CD14-positive monocyte (primary cell): ENCODE data around the gene EHD3. TPM values are rescaled to one million over a fixed set of nuclear protein-coding genes. Genes with fewer than 3 reads are reported as not detected.

Experiments used
- DNase-seq, 3 donors: peaks; one replicate each; pipeline ENCODE4 v3.0.0-alpha.2; 2011 to 2022
- H2AFZ ChIP-seq: 2 replicates; pipeline ENCODE4 v1.6.0; 2012; ENCODE audit warnings: mild to moderate bottlenecking, low read depth, low read length, inconsistent platforms; ENCODE audit not compliant: insufficient read depth, poor library complexity, severe bottlenecking
- H3K27ac ChIP-seq, 2 donors: 1 replicate in 1 of 2; 2 replicates in 1 of 2; pipeline ENCODE4 v1.5.1; 2012 to 2013; ENCODE audit warnings: low read length in 2 of 2, control low read depth in 1 of 2, inconsistent platforms in 1 of 2, low read depth in 1 of 2, mild to moderate bottlenecking in 1 of 2
- H3K27me3 ChIP-seq, 2 donors: one replicate each; pipeline versions ENCODE4 v1.6.0 to v1.6.1; 2011 to 2013; ENCODE audit warnings: low read length in 2 of 2; ENCODE audit not compliant: control insufficient read depth in 2 of 2, insufficient read depth in 2 of 2
- H3K36me3 ChIP-seq, 2 donors: replicated peaks in 1 of 2; 1 replicate in 1 of 2; 2 replicates in 1 of 2; pipeline versions ENCODE4 v1.5.1 to v1.6.1; 2012 to 2013; ENCODE audit warnings: low read length in 2 of 2, control low read depth in 1 of 2, inconsistent platforms in 1 of 2, mild to moderate bottlenecking in 1 of 2; ENCODE audit not compliant: insufficient read depth in 2 of 2, control insufficient read depth in 1 of 2
- H3K4me1 ChIP-seq, 2 donors: 1 replicate in 1 of 2; 2 replicates in 1 of 2; pipeline versions ENCODE4 v1.5.1 to v1.6.1; 2012 to 2013; ENCODE audit warnings: low read length in 2 of 2, control low read depth in 1 of 2, inconsistent platforms in 1 of 2, mild to moderate bottlenecking in 1 of 2, moderate library complexity in 1 of 2; ENCODE audit not compliant: insufficient read depth in 2 of 2, control insufficient read depth in 1 of 2
- H3K4me2 ChIP-seq: replicated peaks from 2 replicates; pipeline ENCODE3; 2012; ENCODE audit warnings: low read length, moderate library complexity, mild to moderate bottlenecking; ENCODE audit not compliant: poor library complexity, severe bottlenecking; ENCODE audit errors: extremely low read depth
- H3K4me3 ChIP-seq, 3 experiments: fragments of 200-600 bp in 1 of 3; sonication (generic) in 1 of 3; replicated peaks in 1 of 3; 1 replicate in 2 of 3; 2 replicates in 1 of 3; pipeline ENCODE4 v1.5.1; 2011 to 2013; ENCODE audit warnings: low read length in 3 of 3, mild to moderate bottlenecking in 3 of 3, control low read depth in 2 of 3, low read depth in 2 of 3, inconsistent platforms in 1 of 3, moderate library complexity in 1 of 3
- H3K79me2 ChIP-seq: 2 replicates; pipeline ENCODE4 v1.6.0; 2012; ENCODE audit warnings: mild to moderate bottlenecking, control low read depth, inconsistent platforms, low read length, moderate library complexity; ENCODE audit not compliant: insufficient read depth
- H3K9ac ChIP-seq: 2 replicates; pipeline ENCODE4 v1.6.0; 2017; ENCODE audit warnings: low read length, mild to moderate bottlenecking; ENCODE audit not compliant: insufficient read depth, poor library complexity, severe bottlenecking
- H3K9me3 ChIP-seq, 2 donors: replicated peaks in 1 of 2; 1 replicate in 1 of 2; 2 replicates in 1 of 2; pipeline versions ENCODE4 v1.5.1 to v1.6.1; 2012 to 2013; ENCODE audit warnings: low read length in 2 of 2, control low read depth in 1 of 2; ENCODE audit not compliant: control insufficient read depth in 1 of 2, insufficient read depth in 1 of 2
- H4K20me1 ChIP-seq: 2 replicates; pipeline ENCODE4 v1.6.0; 2012; ENCODE audit warnings: mild to moderate bottlenecking, low read length, control low read depth, moderate library complexity; ENCODE audit not compliant: insufficient read depth
- H3K27ac Mint-ChIP-seq, 7 donors: one replicate each; pipeline ENCODE4 v1.8.0; 2020; ENCODE audit warnings: mild to moderate bottlenecking in 7 of 7, mixed read lengths in 7 of 7, moderate library complexity in 6 of 7, inconsistent platforms in 2 of 7
- H3K27me3 Mint-ChIP-seq, 3 donors: one replicate each; pipeline ENCODE4 v1.8.0; 2021 to 2022; ENCODE audit warnings: low read depth in 3 of 3, mild to moderate bottlenecking in 3 of 3, mixed read lengths in 3 of 3, moderate library complexity in 3 of 3, inconsistent platforms in 1 of 3
- H3K36me3 Mint-ChIP-seq, 2 donors: one replicate each; pipeline ENCODE4 v1.8.0; 2020; ENCODE audit warnings: mixed read lengths in 2 of 2, inconsistent platforms in 1 of 2, mild to moderate bottlenecking in 1 of 2
- H3K4me1 Mint-ChIP-seq: one replicate; pipeline ENCODE4 v1.8.0; 2020; ENCODE audit warnings: mild to moderate bottlenecking, mixed read lengths
- H3K4me3 Mint-ChIP-seq, 2 donors: one replicate each; pipeline ENCODE4 v1.8.0; 2020; ENCODE audit warnings: mild to moderate bottlenecking in 2 of 2, mixed read lengths in 2 of 2, moderate library complexity in 1 of 2
- H3K9me3 Mint-ChIP-seq, 7 donors: one replicate each; pipeline ENCODE4 v1.8.0; 2020 to 2022; ENCODE audit warnings: mixed read lengths in 7 of 7, mild to moderate bottlenecking in 6 of 7, moderate library complexity in 6 of 7, inconsistent platforms in 2 of 7
- WGBS: methylation state at CpG from one replicate; pipeline ENCODE4 v1.1.5; 2013; ENCODE audit warnings: missing lambda C conversion rate; ENCODE audit not compliant: insufficient coverage; 5-methylcytosine and 5-hydroxymethylcytosine counted together
- intact Hi-C, 2 donors: fragments of 100-400 bp; cut with micrococcal nuclease; formaldehyde crosslinking; loops; one replicate each; pipeline versions ENCODE4 v1.15.0 to v1.15.1; 2023
- polyA plus RNA-seq, 3 donors: library from polyadenylated mRNA; depleted of rRNA in 1 of 3; unstranded in 2 of 3; stranded (reverse) in 1 of 3; fragments of 300-500 nt in 2 of 3; fragments of >200 nt in 1 of 3; fragmentation: Illumina TruSeq in 2 of 3; gene quantifications; 1 replicate in 2 of 3; 2 replicates in 1 of 3; pipeline ENCODE4 v1.2.3, GENCODE V29; 2012 to 2021
- TF ChIP-seq, protein P1 (sequence below): fragments of 200-600 bp; IDR thresholded peaks from one replicate; pipeline ENCODE4 v1.8.0; 2022; ENCODE audit warnings: antibody characterized with exemption, mild to moderate bottlenecking

The EHD3 gene
- polyA plus RNA-seq, 3 donors, result 1.1 to 1.5 (median 1.4) TPM

DNA sequence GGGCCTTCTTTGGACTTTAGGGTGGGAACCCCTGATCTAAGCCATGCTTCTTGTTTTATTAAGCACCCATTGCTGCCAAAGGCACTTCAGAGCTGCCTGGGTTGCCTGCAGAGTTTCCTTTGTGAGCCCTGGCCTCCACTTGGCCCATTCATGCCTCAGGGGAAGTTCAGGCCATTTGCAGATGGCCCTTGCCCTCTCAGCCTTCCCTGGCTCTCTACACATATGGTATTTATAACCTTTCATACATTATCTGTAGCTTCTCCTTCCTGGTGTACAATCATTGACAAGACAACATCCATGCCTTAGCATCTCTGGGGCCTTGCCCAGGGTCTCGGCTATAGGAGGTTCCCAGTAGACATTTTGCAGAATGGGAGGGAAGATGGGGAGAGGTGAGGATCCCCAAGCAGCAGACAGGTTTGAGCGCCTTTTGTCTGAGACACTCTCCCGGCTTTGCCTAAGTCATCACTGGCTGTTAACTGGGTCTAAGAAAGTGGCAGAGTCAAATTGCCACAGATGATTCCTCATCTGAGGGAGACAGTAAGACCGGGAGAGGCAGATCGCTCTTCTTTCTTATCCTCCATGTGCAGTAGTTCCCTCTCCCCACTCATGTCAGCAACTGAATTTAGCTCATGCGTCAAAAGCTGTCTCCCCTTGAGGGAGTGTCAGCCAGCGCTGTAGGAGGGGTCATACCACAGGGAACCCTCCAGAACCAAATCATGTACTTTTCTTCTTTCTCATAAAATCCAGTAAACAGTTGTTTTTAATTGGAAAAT is 2.7 kb downstream of the EHD3 start:
- Histone ChIP-seq H3K9ac (no peak overlapping the region), H3K36me3 (no peaks in the 10 kb centered on the region), H3K4me1 (peaks cover 15 to 17% of the 10 kb centered on the region in 2 donors), H3K4me3 (no peak overlapping the region), H2AFZ (no peak overlapping the region), H3K27ac (no peak overlapping the region), H4K20me1 (no peaks in the 10 kb centered on the region), H3K4me2 (no peak overlapping the region), H3K79me2 (no peaks in the 10 kb centered on the region), H3K27me3 (peaks cover 0 to 5% of the 10 kb centered on the region in 2 donors), H3K9me3 (no peaks in the 10 kb centered on the region)
- intact Hi-C loops, result no loop called here
- Mint-ChIP-seq H3K4me3 (no peak overlapping the region), H3K27ac (peak overlapping the region in 1 of 7 donors; percentile 8), H3K4me1 (peaks cover 22% of the 10 kb centered on the region), H3K9me3 (peaks cover 0 to 6% (median 0%) of the 10 kb centered on the region in 7 donors), H3K27me3 (peaks cover 9 to 18% (median 13%) of the 10 kb centered on the region in 3 donors), H3K36me3 (no peaks in the 10 kb centered on the region)
- WGBS, result 93% methylated on average over 2 of the region's 7 CpGs
- no peak for DNase-seq
- TF ChIP-seq, protein P1, sequence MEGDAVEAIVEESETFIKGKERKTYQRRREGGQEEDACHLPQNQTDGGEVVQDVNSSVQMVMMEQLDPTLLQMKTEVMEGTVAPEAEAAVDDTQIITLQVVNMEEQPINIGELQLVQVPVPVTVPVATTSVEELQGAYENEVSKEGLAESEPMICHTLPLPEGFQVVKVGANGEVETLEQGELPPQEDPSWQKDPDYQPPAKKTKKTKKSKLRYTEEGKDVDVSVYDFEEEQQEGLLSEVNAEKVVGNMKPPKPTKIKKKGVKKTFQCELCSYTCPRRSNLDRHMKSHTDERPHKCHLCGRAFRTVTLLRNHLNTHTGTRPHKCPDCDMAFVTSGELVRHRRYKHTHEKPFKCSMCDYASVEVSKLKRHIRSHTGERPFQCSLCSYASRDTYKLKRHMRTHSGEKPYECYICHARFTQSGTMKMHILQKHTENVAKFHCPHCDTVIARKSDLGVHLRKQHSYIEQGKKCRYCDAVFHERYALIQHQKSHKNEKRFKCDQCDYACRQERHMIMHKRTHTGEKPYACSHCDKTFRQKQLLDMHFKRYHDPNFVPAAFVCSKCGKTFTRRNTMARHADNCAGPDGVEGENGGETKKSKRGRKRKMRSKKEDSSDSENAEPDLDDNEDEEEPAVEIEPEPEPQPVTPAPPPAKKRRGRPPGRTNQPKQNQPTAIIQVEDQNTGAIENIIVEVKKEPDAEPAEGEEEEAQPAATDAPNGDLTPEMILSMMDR, result no peak

DNA sequence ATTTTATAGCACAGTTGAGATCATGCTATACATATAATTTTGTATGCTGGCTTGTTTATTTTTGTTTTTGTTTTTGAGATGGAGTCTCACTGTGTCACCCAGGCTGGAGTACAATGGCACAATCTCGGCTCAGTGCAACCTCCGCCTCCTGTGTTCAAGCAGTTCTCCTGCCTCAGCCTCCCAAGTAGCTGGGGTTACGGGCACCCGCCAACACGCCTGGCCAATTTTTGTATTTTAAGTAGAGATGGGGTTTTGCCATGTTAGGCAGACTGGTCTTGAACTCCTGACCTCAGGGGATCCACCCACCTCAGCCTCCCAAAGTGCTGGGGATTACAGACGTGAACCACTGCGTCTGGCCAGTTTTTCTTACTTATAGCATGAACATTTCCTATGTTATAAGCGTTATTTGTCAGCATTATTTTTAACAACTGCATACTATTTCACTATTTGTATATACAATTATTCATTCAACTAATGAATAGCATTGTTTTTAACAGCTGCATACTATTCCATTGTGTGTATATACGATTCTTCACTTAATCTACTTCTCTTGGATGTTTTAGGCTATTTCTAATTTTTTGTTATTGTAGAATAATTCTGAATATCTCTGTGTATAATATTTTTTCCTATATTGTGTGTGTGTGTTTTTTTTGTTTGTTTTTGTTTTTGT is 3.5 kb downstream of the EHD3 start:
- Mint-ChIP-seq H3K27me3 (peaks cover 9 to 18% (median 10%) of the 10 kb centered on the region in 3 donors), H3K4me3 (no peak overlapping the region), H3K36me3 (no peaks in the 10 kb centered on the region), H3K4me1 (peaks cover 22% of the 10 kb centered on the region), H3K9me3 (peaks cover 0 to 6% (median 0%) of the 10 kb centered on the region in 7 donors), H3K27ac (no peak overlapping the region)
- Histone ChIP-seq H3K9ac (no peak overlapping the region), H3K4me3 (no peak overlapping the region), H3K27ac (no peak overlapping the region), H3K79me2 (no peaks in the 10 kb centered on the region), H3K36me3 (no peaks in the 10 kb centered on the region), H3K9me3 (no peaks in the 10 kb centered on the region), H3K27me3 (peaks cover 0 to 5% of the 10 kb centered on the region in 2 donors), H3K4me2 (no peak overlapping the region), H2AFZ (no peak overlapping the region), H3K4me1 (peaks cover 15 to 17% of the 10 kb centered on the region in 2 donors), H4K20me1 (no peaks in the 10 kb centered on the region)
- 93% methylated on average over 3 of the region's 9 CpGs for WGBS
- TF ChIP-seq, protein P1, result no peak
- DNase-seq, result no peak
- intact Hi-C loops, result no loop called here
